ENCODE measurements around the gene ZP2. TPM values are rescaled to one million over a fixed set of nuclear protein-coding genes. Genes with fewer than 3 reads are reported as not detected.

The ZP2 gene
- total and polyA plus RNA-seq, 9 of the 15 experiments (the other 6 are each of a cell fraction or from before 2014, with no cell fraction given) = not detected

DNA sequence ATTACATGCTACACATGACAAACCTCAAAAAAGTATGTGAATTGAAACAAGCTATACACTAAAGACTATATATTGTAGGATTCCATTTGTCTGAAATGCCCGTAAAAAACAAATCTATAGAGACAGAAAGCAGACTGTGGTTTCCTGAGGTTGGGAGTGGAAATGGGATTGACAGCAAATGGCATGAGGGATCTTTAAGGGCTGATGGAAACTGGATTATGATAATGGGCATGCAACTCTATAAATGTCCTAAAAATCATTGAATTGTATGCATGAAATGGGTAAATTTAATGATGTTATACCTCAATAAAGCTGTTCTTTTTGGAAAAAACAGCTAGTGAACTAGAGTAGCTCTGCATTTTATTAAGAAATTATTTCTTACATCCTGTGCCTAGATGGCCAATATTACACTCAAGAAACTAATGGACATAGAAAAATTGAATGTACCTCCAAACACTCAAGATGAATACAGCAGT is 21.7 kb upstream of the ZP2 start:
- in situ Hi-C loops (cut with MboI) = no loop called here
- no peaks in the 10 kb centered on the region for H3K9me3 ChIP-seq (replicated peaks; ENCODE audit: control insufficient read depth, insufficient read depth, low read depth, low read length)
- DNase-seq (ENCODE audit: extremely low read depth in 1 of 4, low spot score in 3 of 4) = no peak
- no peak for ATAC-seq
- H3K9me1 ChIP-seq (ENCODE audit: control insufficient read depth, insufficient read depth, low read length) = no peaks in the 10 kb centered on the region
- TF ChIP-seq MBD2 (IDR thresholded peaks at IDR 0.05; ENCODE audit: borderline replicate concordance, low read depth) (no peak), ZNF232 (CRISPR knock-in tag; IDR thresholded peaks at IDR 0.05) (no peak), DNMT1 (IDR thresholded peaks at IDR 0.05) (no peak), PHTF2 (CRISPR knock-in tag; IDR thresholded peaks at IDR 0.05) (no peak), ATF1 (CRISPR knock-in tag; IDR thresholded peaks at IDR 0.05) (no peak), ATF1 (tag; IDR thresholded peaks at IDR 0.05) (no peak), ZNF134 (CRISPR knock-in tag; conservative IDR thresholded peaks at IDR 0.05) (no peak), C11orf30 (IDR thresholded peaks at IDR 0.05; ENCODE audit: low read depth) (no peak), ZNF431 (CRISPR knock-in tag; IDR thresholded peaks at IDR 0.05) (no peak)
- TF ChIP-seq, protein P1, sequence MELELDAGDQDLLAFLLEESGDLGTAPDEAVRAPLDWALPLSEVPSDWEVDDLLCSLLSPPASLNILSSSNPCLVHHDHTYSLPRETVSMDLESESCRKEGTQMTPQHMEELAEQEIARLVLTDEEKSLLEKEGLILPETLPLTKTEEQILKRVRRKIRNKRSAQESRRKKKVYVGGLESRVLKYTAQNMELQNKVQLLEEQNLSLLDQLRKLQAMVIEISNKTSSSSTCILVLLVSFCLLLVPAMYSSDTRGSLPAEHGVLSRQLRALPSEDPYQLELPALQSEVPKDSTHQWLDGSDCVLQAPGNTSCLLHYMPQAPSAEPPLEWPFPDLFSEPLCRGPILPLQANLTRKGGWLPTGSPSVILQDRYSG (tag; conservative IDR thresholded peaks at IDR 0.05; ENCODE audit: low read depth) = no peak
- TF ChIP-seq, protein P2, sequence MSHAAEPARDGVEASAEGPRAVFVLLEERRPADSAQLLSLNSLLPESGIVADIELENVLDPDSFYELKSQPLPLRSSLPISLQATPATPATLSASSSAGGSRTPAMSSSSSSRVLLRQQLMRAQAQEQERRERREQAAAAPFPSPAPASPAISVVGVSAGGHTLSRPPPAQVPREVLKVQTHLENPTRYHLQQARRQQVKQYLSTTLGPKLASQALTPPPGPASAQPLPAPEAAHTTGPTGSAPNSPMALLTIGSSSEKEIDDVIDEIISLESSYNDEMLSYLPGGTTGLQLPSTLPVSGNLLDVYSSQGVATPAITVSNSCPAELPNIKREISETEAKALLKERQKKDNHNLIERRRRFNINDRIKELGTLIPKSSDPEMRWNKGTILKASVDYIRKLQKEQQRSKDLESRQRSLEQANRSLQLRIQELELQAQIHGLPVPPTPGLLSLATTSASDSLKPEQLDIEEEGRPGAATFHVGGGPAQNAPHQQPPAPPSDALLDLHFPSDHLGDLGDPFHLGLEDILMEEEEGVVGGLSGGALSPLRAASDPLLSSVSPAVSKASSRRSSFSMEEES (CRISPR knock-in tag; IDR thresholded peaks at IDR 0.05) = no peak
- TF ChIP-seq, protein P3, sequence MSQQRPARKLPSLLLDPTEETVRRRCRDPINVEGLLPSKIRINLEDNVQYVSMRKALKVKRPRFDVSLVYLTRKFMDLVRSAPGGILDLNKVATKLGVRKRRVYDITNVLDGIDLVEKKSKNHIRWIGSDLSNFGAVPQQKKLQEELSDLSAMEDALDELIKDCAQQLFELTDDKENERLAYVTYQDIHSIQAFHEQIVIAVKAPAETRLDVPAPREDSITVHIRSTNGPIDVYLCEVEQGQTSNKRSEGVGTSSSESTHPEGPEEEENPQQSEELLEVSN (IDR thresholded peaks at IDR 0.05; ENCODE audit: borderline replicate concordance in 1 of 2, extremely low read depth in 1 of 2, insufficient read depth in 1 of 2, insufficient read length in 1 of 2, low read depth in 1 of 2, low read length in 1 of 2, poor library complexity in 1 of 2, severe bottlenecking in 1 of 2) = no peak
- TF ChIP-seq, protein P4, sequence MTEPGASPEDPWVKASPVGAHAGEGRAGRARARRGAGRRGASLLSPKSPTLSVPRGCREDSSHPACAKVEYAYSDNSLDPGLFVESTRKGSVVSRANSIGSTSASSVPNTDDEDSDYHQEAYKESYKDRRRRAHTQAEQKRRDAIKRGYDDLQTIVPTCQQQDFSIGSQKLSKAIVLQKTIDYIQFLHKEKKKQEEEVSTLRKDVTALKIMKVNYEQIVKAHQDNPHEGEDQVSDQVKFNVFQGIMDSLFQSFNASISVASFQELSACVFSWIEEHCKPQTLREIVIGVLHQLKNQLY (CRISPR knock-in tag; conservative IDR thresholded peaks at IDR 0.05) = no peak
- TF ChIP-seq, protein P5, sequence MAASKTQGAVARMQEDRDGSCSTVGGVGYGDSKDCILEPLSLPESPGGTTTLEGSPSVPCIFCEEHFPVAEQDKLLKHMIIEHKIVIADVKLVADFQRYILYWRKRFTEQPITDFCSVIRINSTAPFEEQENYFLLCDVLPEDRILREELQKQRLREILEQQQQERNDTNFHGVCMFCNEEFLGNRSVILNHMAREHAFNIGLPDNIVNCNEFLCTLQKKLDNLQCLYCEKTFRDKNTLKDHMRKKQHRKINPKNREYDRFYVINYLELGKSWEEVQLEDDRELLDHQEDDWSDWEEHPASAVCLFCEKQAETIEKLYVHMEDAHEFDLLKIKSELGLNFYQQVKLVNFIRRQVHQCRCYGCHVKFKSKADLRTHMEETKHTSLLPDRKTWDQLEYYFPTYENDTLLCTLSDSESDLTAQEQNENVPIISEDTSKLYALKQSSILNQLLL (CRISPR knock-in tag; IDR thresholded peaks at IDR 0.05; ENCODE audit: borderline replicate concordance) = no peak
- TF ChIP-seq, protein P6, sequence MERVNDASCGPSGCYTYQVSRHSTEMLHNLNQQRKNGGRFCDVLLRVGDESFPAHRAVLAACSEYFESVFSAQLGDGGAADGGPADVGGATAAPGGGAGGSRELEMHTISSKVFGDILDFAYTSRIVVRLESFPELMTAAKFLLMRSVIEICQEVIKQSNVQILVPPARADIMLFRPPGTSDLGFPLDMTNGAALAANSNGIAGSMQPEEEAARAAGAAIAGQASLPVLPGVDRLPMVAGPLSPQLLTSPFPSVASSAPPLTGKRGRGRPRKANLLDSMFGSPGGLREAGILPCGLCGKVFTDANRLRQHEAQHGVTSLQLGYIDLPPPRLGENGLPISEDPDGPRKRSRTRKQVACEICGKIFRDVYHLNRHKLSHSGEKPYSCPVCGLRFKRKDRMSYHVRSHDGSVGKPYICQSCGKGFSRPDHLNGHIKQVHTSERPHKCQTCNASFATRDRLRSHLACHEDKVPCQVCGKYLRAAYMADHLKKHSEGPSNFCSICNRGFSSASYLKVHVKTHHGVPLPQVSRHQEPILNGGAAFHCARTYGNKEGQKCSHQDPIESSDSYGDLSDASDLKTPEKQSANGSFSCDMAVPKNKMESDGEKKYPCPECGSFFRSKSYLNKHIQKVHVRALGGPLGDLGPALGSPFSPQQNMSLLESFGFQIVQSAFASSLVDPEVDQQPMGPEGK (CRISPR knock-in tag; IDR thresholded peaks at IDR 0.05; ENCODE audit: borderline replicate concordance) = no peak
- H3K79me2 ChIP-seq (ENCODE audit: control insufficient read depth, insufficient read depth, low read length) = no peaks in the 10 kb centered on the region
- H3K27ac ChIP-seq (ENCODE audit: extremely low read depth, low read depth, low read length) = no peak overlapping the region
- no TSS peak for BruUV-seq (replicated peaks)
- 50% methylated on average over 1 of the region's 1 CpG for WGBS (ENCODE audit: insufficient coverage, low coverage, missing lambda C conversion rate)
- ChIA-PET POLR2A (interaction anchor here (1.1 kb wide), 1 partner anchor 8 kb away, joined by 3 read pairs; no protein-coding TSS in a partner anchor), CTCF (ENCODE audit: low intra/inter-chr PET ratio) (no interaction called here)
- H4K20me1 ChIP-seq (replicated peaks; ENCODE audit: control insufficient read depth, insufficient read depth, low read length) = no peaks in the 10 kb centered on the region
- no peak overlapping the region for H3K4me2 ChIP-seq (ENCODE audit: insufficient read depth, low read length)
- no peak overlapping the region for H2AFZ ChIP-seq (ENCODE audit: low read depth, low read length)
- no peaks in the 10 kb centered on the region; a peak in 1 of 5 replicates for H3K27me3 ChIP-seq (ENCODE audit: control insufficient read depth in 2 of 2, insufficient read depth in 2 of 2, low read length in 2 of 2)
- FAIRE-seq = no peak
- intact Hi-C loops (cut with micrococcal nuclease) = no loop called here
- no peak overlapping the region for H3K4me3 ChIP-seq
- H3K9ac ChIP-seq (ENCODE audit: insufficient read depth in 1 of 2, low read depth in 2 of 2, low read length in 2 of 2) = no peak overlapping the region
- no peaks in the 10 kb centered on the region for H3K36me3 ChIP-seq (ENCODE audit: control insufficient read depth, insufficient read depth, low read length)
- peaks cover 7 to 21% of the 10 kb centered on the region in 2 experiments; a peak in 3 of 5 replicates for H3K4me1 ChIP-seq (replicated peaks in 1 of 2; ENCODE audit: control insufficient read depth in 2 of 2, insufficient read depth in 2 of 2, low read length in 2 of 2)
